BJ (cell line): Measurements from ENCODE around the gene RAP2C. TPM values are rescaled to one million over a fixed set of nuclear protein-coding genes. Genes with fewer than 3 reads are reported as not detected.

Source experiments
- CTCF ChIA-PET: fragments of 350-600 bp; formaldehyde crosslinking; extraction: SDS; loops from one replicate; lab custom pipeline; 2021; ENCODE audit warnings: antibody characterized with exemption, inconsistent platforms; lab: Yijun Ruan, JAX
- POLR2A ChIA-PET: fragments of 300-600 bp; sonication (Branson Sonifier 250); formaldehyde crosslinking; extraction: SDS; loops from one replicate; lab custom pipeline; 2021; ENCODE audit warnings: antibody characterized with exemption; lab: Charles Lee
- DNase-seq: peaks from one replicate; pipeline ENCODE4 v3.0.0-alpha.2; 2011; ENCODE audit warnings: low read depth
- H3K27me3 ChIP-seq: 2 replicates; pipeline ENCODE4 v1.6.0; 2011; ENCODE audit warnings: low read length; ENCODE audit not compliant: control insufficient read depth, insufficient read depth
- H3K36me3 ChIP-seq: 2 replicates; pipeline ENCODE4 v1.5.1; 2011; ENCODE audit warnings: low read length; ENCODE audit not compliant: control insufficient read depth, insufficient read depth
- H3K4me3 ChIP-seq: 2 replicates; pipeline ENCODE4 v1.5.1; 2011; ENCODE audit warnings: low read depth, mild to moderate bottlenecking, control low read depth, low read length
- CTCF ChIP-seq: IDR thresholded peaks from 2 replicates; pipeline ENCODE4 v1.5.1; 2011; ENCODE audit warnings: low read depth, mild to moderate bottlenecking, control low read depth, inconsistent platforms, low read length, moderate library complexity; ENCODE audit not compliant: insufficient read depth
- polyA plus RNA-seq: library from polyadenylated mRNA; depleted of rRNA; stranded (reverse); fragments of >200 nt; gene quantifications from 2 replicates; pipeline ENCODE4 v1.2.3, GENCODE V29; 2011

RAP2C gene
- polyA plus RNA-seq, 1 experiment = 9.0 TPM

GRCh38 chrX:132188175-132188574 lies 31.1 kb downstream of the RAP2C start:
- Histone ChIP-seq H3K27me3 (no peaks in the 10 kb centered on the region), H3K4me3 (no peak overlapping the region), H3K36me3 (no peaks in the 10 kb centered on the region)
- ChIA-PET POLR2A (no interaction called here), CTCF (no interaction called here)
- TF ChIP-seq CTCF = no peak
- DNase-seq = no peak

DNA sequence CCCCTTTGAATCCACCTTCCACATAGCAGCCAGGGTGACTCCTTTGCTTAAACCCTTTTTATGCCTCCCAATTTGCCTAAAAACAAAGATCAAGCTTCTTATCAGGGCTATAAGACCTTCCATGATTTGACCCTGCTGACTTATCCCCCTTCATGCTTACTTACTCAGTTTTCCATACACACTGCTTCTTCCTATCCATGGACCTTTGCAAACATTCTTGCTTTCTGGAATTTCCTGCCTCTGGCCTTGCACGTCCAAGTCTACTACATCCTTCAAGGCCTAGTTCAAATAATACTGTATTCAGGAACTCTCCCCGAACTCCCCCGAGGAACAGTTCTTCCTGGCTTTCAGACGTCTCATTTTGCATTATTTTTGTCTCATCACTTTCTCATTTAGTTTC lies 31.8 kb downstream of the RAP2C start:
- no peak for DNase-seq
- ChIA-PET CTCF (no interaction called here), POLR2A (no interaction called here)
- TF ChIP-seq CTCF = no peak
- Histone ChIP-seq H3K27me3 (no peaks in the 10 kb centered on the region), H3K4me3 (no peak overlapping the region), H3K36me3 (no peaks in the 10 kb centered on the region)

- POLR2A ChIA-PET = no interaction called here
- no peak overlapping the region for H3K4me3 ChIP-seq
- CTCF ChIA-PET = no interaction called here
- H3K36me3 ChIP-seq = no peaks in the 10 kb centered on the region
- H3K27me3 ChIP-seq = no peaks in the 10 kb centered on the region
- no peak for DNase-seq
- TF ChIP-seq CTCF = no peak
Observed at GRCh38 chrX:132184871-132185270, 34.4 kb downstream of the RAP2C start.

- no peak overlapping the region for H3K4me3 ChIP-seq
- DNase-seq = no peak
- no peaks in the 10 kb centered on the region for H3K27me3 ChIP-seq
- H3K36me3 ChIP-seq = no peaks in the 10 kb centered on the region
- POLR2A ChIA-PET = no interaction called here
- CTCF ChIA-PET = no interaction called here
- TF ChIP-seq CTCF = no peak
Observed at GRCh38 chrX:132181364-132181763, 37.9 kb downstream of the RAP2C start.

DNA sequence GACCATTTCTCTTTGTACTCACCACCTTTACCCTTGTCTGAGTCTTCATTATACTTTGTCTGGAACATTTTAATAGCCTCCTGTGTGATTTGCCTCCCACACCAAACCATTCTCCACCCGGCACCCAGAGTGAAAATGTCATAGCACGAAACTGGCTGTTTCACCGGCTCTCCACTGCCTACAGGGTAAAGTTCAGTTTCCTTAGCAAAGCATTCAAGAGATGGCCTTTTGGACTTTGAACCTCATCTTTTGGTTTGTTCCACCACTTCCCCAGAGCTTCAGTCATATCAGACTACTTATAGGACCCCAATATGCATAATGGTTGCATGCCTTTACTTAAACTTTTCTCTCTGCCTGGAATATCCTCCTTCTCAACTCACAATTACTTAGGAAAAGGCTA lies 38.3 kb downstream of the RAP2C start:
- Histone ChIP-seq H3K27me3 (no peaks in the 10 kb centered on the region), H3K4me3 (no peak overlapping the region)
- POLR2A ChIA-PET = no interaction called here

More for the DNA sequence above, 38.3 kb downstream of the RAP2C start:
- no peak for TF ChIP-seq CTCF
- CTCF ChIA-PET = no interaction called here
- no peaks in the 10 kb centered on the region for H3K36me3 ChIP-seq
- no peak for DNase-seq
